ENCODE results near the gene ARF3.
A peak's percentile ranks its signal among the peaks of the same experiment; 100 is the strongest.

Gene ARF3

DNA sequence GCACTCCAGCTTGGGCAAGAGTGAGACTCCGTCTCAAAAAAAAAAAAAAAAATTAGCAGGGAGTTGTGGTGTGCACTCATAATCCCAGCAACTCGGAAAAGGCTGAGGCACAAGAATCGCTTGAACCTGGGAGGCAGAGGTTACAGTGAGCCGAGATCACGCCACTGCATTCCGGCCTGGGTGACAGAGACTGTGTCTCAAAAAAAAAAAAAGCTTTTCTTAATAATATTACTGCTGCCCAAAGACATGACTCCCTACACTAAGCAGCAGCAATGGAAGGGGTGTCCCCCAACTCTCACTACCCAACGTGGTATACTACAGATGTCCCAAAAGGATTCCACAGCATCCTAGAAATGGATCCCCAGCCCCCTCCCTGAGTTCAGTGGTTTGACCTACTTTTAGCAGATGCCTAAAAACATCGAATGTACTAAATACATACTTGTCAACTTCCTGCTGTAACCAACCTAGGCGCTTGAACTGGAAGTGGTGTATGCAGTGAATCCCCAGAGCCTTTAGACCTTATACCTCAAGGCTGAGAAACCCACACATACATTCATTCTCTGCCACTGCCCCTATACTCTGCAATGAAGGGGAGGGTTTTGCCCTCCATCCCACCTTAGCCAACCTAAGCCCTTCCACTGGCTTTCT, 23.5 kb downstream of the ARF3 start:
- H3K27ac Mint-ChIP-seq: no peak overlapping the region
- H3K4me3 Mint-ChIP-seq: no peak overlapping the region
- H3K27me3 Mint-ChIP-seq (ENCODE audit: low read depth): no peaks in the 10 kb centered on the region
- TF ChIP-seq, protein P1, sequence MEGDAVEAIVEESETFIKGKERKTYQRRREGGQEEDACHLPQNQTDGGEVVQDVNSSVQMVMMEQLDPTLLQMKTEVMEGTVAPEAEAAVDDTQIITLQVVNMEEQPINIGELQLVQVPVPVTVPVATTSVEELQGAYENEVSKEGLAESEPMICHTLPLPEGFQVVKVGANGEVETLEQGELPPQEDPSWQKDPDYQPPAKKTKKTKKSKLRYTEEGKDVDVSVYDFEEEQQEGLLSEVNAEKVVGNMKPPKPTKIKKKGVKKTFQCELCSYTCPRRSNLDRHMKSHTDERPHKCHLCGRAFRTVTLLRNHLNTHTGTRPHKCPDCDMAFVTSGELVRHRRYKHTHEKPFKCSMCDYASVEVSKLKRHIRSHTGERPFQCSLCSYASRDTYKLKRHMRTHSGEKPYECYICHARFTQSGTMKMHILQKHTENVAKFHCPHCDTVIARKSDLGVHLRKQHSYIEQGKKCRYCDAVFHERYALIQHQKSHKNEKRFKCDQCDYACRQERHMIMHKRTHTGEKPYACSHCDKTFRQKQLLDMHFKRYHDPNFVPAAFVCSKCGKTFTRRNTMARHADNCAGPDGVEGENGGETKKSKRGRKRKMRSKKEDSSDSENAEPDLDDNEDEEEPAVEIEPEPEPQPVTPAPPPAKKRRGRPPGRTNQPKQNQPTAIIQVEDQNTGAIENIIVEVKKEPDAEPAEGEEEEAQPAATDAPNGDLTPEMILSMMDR (IDR thresholded peaks at IDR 0.05; ENCODE audit: unreplicated experiment in 3 of 3): no peak
- peaks cover 73% of the 10 kb centered on the region for H3K36me3 Mint-ChIP-seq (ENCODE audit: low read depth)
- H3K4me1 Mint-ChIP-seq: no peaks in the 10 kb centered on the region
- H3K9me3 Mint-ChIP-seq: no peaks in the 10 kb centered on the region

DNA sequence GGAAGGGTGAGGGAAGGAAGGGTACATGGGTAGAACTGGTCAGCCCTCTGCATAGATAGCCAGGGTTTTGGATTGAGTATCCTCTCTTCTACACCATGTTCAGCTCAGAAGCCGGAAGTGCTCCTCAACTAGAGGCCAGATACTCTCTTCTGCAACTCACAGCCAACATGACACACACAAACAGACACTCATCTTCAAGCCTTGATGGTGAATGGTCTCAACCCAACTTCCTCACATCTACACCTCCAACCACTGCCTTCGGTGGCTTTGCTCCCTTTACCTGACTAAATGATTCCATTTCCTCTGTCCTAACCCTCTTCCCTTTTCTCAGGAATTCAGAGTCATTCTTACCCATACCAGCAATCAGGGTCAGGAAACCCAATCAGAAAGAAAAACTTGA, 24.4 kb downstream of the ARF3 start:
- Mint-ChIP-seq H3K36me3 (ENCODE audit: low read depth) (peaks cover 65% of the 10 kb centered on the region), H3K4me1 (no peaks in the 10 kb centered on the region), H3K27me3 (ENCODE audit: low read depth) (no peaks in the 10 kb centered on the region), H3K27ac (no peak overlapping the region), H3K9me3 (no peaks in the 10 kb centered on the region), H3K4me3 (no peak overlapping the region)
- TF ChIP-seq, protein P1 (IDR thresholded peaks at IDR 0.05; ENCODE audit: unreplicated experiment in 3 of 3): no peak

DNA sequence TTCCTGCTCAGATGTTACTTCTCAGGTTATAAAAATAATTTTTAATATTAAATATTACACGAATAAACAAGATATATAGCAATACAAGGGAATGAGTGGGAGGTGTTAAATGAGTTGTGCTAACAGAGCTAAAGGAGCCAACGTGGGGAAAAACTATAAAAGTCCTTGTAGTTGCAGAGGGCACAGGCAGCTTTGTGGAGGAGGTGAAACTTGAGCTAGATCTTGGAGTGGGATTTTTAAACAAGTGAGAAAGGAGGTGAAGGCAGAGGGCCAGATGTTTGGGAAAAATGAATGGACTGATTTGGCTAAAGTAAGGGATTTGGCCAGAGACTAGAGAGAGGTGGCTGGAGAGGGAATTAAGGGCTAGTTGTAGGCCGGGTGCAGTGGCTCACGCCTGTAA, 26.8 kb downstream of the ARF3 start:
- no peak overlapping the region for H3K4me3 Mint-ChIP-seq
- no peak overlapping the region for H3K27ac Mint-ChIP-seq
- H3K4me1 Mint-ChIP-seq: no peaks in the 10 kb centered on the region
- no peaks in the 10 kb centered on the region for H3K9me3 Mint-ChIP-seq
- H3K36me3 Mint-ChIP-seq (ENCODE audit: low read depth): peaks cover 56% of the 10 kb centered on the region
- TF ChIP-seq, protein P1 (IDR thresholded peaks at IDR 0.05; ENCODE audit: unreplicated experiment in 3 of 3): no peak
- no peaks in the 10 kb centered on the region for H3K27me3 Mint-ChIP-seq (ENCODE audit: low read depth)

DNA sequence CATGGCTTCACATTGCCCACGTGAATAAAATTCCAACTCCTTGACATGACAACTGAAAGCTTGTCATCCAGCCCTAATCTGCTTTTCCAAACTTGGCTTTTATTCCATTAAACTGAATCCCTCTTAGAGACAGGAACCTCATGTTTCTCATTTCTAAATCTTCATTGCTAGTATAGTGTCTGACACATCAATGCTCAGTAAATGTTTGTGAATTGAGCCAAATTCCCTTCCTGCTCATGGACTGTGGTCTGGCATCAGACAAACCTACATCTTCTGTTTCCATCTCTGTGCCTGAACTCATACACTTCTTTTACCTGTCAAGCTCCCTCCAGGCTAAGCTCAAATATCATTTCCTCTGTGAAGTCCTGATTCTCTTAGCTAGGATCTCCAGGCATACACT, 27.7 kb downstream of the ARF3 start:
- H3K9me3 Mint-ChIP-seq: no peaks in the 10 kb centered on the region
- TF ChIP-seq, protein P1 (IDR thresholded peaks at IDR 0.05; ENCODE audit: unreplicated experiment in 3 of 3): no peak
- no peak overlapping the region for H3K27ac Mint-ChIP-seq
- H3K4me1 Mint-ChIP-seq: no peaks in the 10 kb centered on the region
- H3K4me3 Mint-ChIP-seq: peak overlapping the region in 1 of 3 experiments; percentile 5
- H3K27me3 Mint-ChIP-seq (ENCODE audit: low read depth): no peaks in the 10 kb centered on the region
- H3K36me3 Mint-ChIP-seq (ENCODE audit: low read depth): peaks cover 51% of the 10 kb centered on the region

DNA sequence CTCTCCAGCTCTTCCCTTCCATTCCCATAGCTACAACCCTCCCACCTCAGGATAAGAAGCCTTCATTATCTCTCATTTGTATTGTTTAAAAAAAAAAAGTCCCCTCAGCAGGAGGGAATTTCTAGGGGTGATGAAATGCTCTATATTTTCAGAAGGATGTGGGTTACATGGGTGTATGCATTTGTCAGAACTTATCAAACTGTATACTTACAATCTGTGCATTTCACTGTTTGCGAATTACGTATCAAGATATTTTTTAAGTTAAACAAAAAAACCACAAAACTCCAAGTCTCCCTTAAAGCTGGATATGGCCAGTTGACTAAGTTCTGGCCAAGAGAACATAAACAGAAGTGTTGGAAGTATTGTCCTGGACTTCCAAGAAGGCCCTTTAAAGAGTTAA, 30.0 kb downstream of the ARF3 start:
- TF ChIP-seq, protein P1 (IDR thresholded peaks at IDR 0.05; ENCODE audit: unreplicated experiment in 3 of 3): no peak
- peak overlapping the region; percentile 71 to 85 (median 81) for H3K4me3 Mint-ChIP-seq
- no peaks in the 10 kb centered on the region for H3K27me3 Mint-ChIP-seq (ENCODE audit: low read depth)
- H3K36me3 Mint-ChIP-seq (ENCODE audit: low read depth): peaks cover 39% of the 10 kb centered on the region
- no peaks in the 10 kb centered on the region for H3K4me1 Mint-ChIP-seq
- no peak overlapping the region for H3K27ac Mint-ChIP-seq
- no peaks in the 10 kb centered on the region for H3K9me3 Mint-ChIP-seq

DNA sequence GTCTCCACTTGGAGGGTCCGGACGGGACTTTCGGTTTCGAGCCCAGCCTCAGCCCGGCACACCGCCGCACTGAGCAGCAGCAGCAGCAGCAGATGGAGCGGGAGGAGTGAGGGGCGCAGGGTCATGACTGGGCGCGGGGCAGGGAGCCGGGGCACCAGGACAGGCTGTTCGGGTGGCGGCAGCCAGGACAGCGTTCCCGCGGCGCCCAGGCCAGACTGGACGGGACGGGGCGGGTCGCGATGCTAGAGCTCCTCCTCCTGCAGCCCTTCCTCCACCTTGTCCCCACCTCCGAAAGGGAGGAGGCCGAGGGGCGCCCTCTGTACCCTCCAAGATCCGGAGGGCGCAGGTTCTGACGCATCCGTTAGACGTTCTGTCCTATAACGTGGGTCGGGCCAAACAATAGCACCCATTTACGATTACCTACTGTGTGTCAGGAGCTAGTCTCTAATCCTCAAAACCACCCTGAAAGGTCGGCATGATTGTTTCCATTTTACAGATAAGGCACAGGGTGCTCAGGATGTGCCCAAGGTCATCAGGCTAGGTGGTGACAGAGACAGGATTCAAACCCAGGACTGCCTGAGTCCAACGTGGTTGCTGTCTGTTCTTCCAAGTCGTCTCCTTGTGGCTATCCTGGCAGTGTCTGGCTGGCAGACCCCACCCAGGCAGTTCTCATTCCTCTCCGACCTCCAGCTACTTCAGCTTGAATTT, 31.8 kb downstream of the ARF3 start, which contains the start of gene FKBP11:
TSS of gene FKBP11 (minus strand) at position 189 of the 708 bp plus-strand sequence. CDS start at position 125, 64 bp downstream.
- H3K27ac Mint-ChIP-seq: no peak within 1 kb of the TSS

More for the DNA sequence above, 31.8 kb downstream of the ARF3 start, which contains the start of gene FKBP11:
- H3K4me3 Mint-ChIP-seq: peak within 1 kb of the TSS; percentile 85 to 92 (median 90)
- no peaks in the 10 kb centered on the region for H3K27me3 Mint-ChIP-seq (ENCODE audit: low read depth)
- TF ChIP-seq, protein P1 (IDR thresholded peaks at IDR 0.05; ENCODE audit: unreplicated experiment in 3 of 3): no peak
- no peaks in the 10 kb centered on the region for H3K9me3 Mint-ChIP-seq
- peaks cover 46% of the 10 kb centered on the region for H3K36me3 Mint-ChIP-seq (ENCODE audit: low read depth)
- no peaks in the 10 kb centered on the region for H3K4me1 Mint-ChIP-seq

All from nephron (organoid).